OCI-LY1 (cell line): ENCODE results near the gene LATS2.
"Not testable (repeated sequence)": the region's sequence is repeated elsewhere in the genome, so short reads cannot be mapped to it uniquely, and the experiment has no call there.

Experiments
- H2AFZ ChIP-seq: fragments of 200-600 bp; sonication (generic), shearing (Covaris generic); 2 replicates; pipeline ENCODE4 v1.6.0; 2014; ENCODE audit warnings: antibody characterized with exemption, mild to moderate bottlenecking, low read length
- H3F3A ChIP-seq: fragments of 200-600 bp; sonication (generic), shearing (Covaris generic); 2 replicates; pipeline ENCODE4 v1.6.0; 2014; ENCODE audit warnings: mild to moderate bottlenecking, antibody characterized with exemption, low read length, moderate library complexity; ENCODE audit not compliant: insufficient read depth
- H3K27ac ChIP-seq: fragments of 200-600 bp; sonication (generic); 2 replicates; pipeline ENCODE4 v1.5.1; 2014; ENCODE audit warnings: low read length, mixed run types, mild to moderate bottlenecking, low read depth; ENCODE audit not compliant: poor library complexity, severe bottlenecking
- H3K27me3 ChIP-seq: fragments of 200-600 bp; sonication (generic); 2 replicates; pipeline ENCODE4 v1.6.0; 2014; ENCODE audit warnings: antibody characterized with exemption, mild to moderate bottlenecking, low read length, moderate library complexity; ENCODE audit not compliant: insufficient read depth
- H3K36me3 ChIP-seq: fragments of 200-600 bp; sonication (generic); 2 replicates; pipeline ENCODE4 v1.6.1; 2014; ENCODE audit warnings: mild to moderate bottlenecking, antibody characterized with exemption, low read length, moderate library complexity, mixed read lengths; ENCODE audit not compliant: insufficient read depth
- H3K4me1 ChIP-seq: fragments of 200-600 bp; sonication (generic); 2 replicates; pipeline ENCODE4 v1.5.1; 2014; ENCODE audit warnings: mild to moderate bottlenecking, low read length, moderate library complexity; ENCODE audit not compliant: insufficient read depth, severe bottlenecking
- H3K4me2 ChIP-seq: fragments of 200-600 bp; sonication (generic), shearing (Covaris generic); 2 replicates; pipeline ENCODE4 v1.6.1; 2014; ENCODE audit warnings: low read length
- H3K4me3 ChIP-seq: fragments of 200-600 bp; sonication (generic); 2 replicates; pipeline ENCODE4 v1.5.1; 2014; ENCODE audit warnings: low read length, low read depth, mild to moderate bottlenecking, mixed read lengths; ENCODE audit not compliant: poor library complexity, severe bottlenecking
- H3K79me2 ChIP-seq: fragments of 200-600 bp; shearing (Covaris generic); 2 replicates; pipeline ENCODE4 v1.6.1; 2016; ENCODE audit warnings: mixed run types, low read length, mixed read lengths; ENCODE audit not compliant: insufficient read depth
- H3K9ac ChIP-seq: fragments of 200-600 bp; sonication (generic), shearing (Covaris generic); 2 replicates; pipeline ENCODE4 v1.6.1; 2014; ENCODE audit warnings: mild to moderate bottlenecking, low read length, mixed read lengths
- H3K9me2 ChIP-seq: fragments of 200-600 bp; sonication (generic), shearing (Covaris generic); 2 replicates; pipeline ENCODE4 v1.6.1; 2014; ENCODE audit warnings: low read depth, mild to moderate bottlenecking, low read length, mixed read lengths
- H3K9me3 ChIP-seq: fragments of 200-600 bp; shearing (Covaris generic); 2 replicates; pipeline ENCODE4 v1.6.1; 2014; ENCODE audit warnings: low read length, mixed read lengths
- H4K20me1 ChIP-seq: fragments of 200-600 bp; sonication (generic), shearing (Covaris generic); 2 replicates; pipeline ENCODE4 v1.6.0; 2016; ENCODE audit warnings: mild to moderate bottlenecking, low read length; ENCODE audit not compliant: insufficient read depth
- EZH2 ChIP-seq: fragments of 200-600 bp; sonication (generic), shearing (Covaris generic); IDR thresholded peaks from 2 replicates; pipeline ENCODE4 v1.8.0; 2017; ENCODE audit warnings: borderline replicate concordance, mixed run types, mild to moderate bottlenecking, antibody characterized with exemption, low read length, moderate library complexity, mixed read lengths
- TF ChIP-seq, protein P1 (sequence below): fragments of 200-600 bp; sonication (generic), shearing (Covaris generic); IDR thresholded peaks from 2 replicates; pipeline ENCODE4 v1.5.1; 2017; ENCODE audit warnings: mild to moderate bottlenecking, antibody characterized with exemption, low read length, moderate library complexity, mixed read lengths

The LATS2 gene

DNA sequence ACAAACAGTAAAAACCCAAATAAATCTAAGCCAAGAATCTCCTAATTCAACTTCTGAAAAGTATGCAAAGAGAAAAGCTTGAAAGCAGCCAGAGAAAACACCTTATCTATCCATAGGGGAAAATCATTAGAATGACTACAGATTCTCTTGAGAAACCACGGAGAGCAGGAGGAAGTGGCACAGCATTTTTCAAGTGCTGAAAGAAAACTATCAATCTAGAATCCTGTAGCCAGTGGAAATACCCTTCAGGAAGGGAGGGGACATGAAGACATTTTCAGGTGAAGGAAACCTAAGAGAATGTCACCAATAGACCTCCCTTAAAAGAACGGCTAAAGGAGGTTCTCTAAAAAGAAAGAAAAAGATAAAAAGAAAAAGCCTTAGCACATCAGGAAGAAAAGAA lies 92.6 kb downstream of the LATS2 start:
- no peak overlapping the region for H3K4me2 ChIP-seq
- H3K9ac ChIP-seq = no peak overlapping the region
- TF ChIP-seq, protein P1, sequence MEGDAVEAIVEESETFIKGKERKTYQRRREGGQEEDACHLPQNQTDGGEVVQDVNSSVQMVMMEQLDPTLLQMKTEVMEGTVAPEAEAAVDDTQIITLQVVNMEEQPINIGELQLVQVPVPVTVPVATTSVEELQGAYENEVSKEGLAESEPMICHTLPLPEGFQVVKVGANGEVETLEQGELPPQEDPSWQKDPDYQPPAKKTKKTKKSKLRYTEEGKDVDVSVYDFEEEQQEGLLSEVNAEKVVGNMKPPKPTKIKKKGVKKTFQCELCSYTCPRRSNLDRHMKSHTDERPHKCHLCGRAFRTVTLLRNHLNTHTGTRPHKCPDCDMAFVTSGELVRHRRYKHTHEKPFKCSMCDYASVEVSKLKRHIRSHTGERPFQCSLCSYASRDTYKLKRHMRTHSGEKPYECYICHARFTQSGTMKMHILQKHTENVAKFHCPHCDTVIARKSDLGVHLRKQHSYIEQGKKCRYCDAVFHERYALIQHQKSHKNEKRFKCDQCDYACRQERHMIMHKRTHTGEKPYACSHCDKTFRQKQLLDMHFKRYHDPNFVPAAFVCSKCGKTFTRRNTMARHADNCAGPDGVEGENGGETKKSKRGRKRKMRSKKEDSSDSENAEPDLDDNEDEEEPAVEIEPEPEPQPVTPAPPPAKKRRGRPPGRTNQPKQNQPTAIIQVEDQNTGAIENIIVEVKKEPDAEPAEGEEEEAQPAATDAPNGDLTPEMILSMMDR = no peak
- no peak for TF ChIP-seq EZH2
- H3K4me3 ChIP-seq = no peak overlapping the region
- H4K20me1 ChIP-seq = no peaks in the 10 kb centered on the region
- no peak overlapping the region for H3K27ac ChIP-seq
- no peaks in the 10 kb centered on the region for H3K9me3 ChIP-seq
- H3K27me3 ChIP-seq = no peaks in the 10 kb centered on the region
- no peaks in the 10 kb centered on the region for H3K4me1 ChIP-seq
- no peaks in the 10 kb centered on the region for H3K36me3 ChIP-seq
- no peaks in the 10 kb centered on the region for H3F3A ChIP-seq
- no peaks in the 10 kb centered on the region for H3K79me2 ChIP-seq
- H2AFZ ChIP-seq = no peak overlapping the region
- H3K9me2 ChIP-seq = no peaks in the 10 kb centered on the region

DNA sequence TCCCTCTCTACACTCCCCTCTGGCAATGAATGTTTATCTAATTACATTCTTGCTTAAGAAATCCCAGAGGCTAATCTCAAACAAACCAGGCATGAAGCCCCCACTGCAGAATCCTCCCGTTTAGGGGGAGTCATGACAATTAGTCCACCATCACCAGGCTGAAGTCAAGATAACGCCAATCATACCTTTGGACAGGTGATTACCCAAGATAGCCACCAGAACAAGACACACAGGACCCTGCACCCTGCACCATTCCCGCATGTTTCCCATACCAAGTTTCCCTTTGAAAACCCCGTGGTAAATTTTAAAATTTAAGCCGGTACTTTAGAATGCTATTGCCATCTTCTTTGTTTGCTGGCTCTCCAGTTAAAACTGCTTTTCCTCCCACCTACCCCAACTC lies 94.0 kb downstream of the LATS2 start:
- H3K27me3 ChIP-seq = no peaks in the 10 kb centered on the region
- no peaks in the 10 kb centered on the region for H3K36me3 ChIP-seq
- H3F3A ChIP-seq = no peaks in the 10 kb centered on the region
- H3K27ac ChIP-seq = no peak overlapping the region
- H3K79me2 ChIP-seq = no peaks in the 10 kb centered on the region
- no peak overlapping the region for H2AFZ ChIP-seq
- H3K4me3 ChIP-seq = no peak overlapping the region
- H3K4me1 ChIP-seq = no peaks in the 10 kb centered on the region
- H3K4me2 ChIP-seq = no peak overlapping the region
- no peaks in the 10 kb centered on the region for H4K20me1 ChIP-seq
- H3K9me2 ChIP-seq = no peaks in the 10 kb centered on the region
- H3K9me3 ChIP-seq = no peaks in the 10 kb centered on the region
- TF ChIP-seq, protein P1 = no peak
- no peak for TF ChIP-seq EZH2
- no peak overlapping the region for H3K9ac ChIP-seq

DNA sequence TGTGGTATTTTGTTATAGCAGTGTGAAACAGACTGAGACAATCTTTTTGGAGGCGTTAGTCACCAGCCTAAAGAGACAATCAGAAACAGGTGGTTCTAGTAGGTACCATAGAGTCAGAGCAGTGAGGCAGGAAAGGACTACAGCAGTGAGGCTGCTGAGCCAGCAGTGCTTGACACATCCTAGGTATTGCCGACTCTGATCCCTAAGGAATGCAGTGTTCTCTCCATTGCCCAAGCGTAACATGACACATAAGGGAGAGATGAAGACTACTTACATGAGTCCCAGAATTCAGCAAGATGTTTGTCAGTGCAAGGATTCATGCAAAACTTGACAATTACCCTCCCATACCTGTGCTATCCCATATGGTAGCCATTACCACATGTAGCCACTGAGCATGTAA lies 96.5 kb downstream of the LATS2 start:
- no peaks in the 10 kb centered on the region for H4K20me1 ChIP-seq
- H3K9me2 ChIP-seq = no peaks in the 10 kb centered on the region
- TF ChIP-seq, protein P1 = no peak
- TF ChIP-seq EZH2 = no peak
- H3K36me3 ChIP-seq = no peaks in the 10 kb centered on the region
- no peaks in the 10 kb centered on the region for H3K4me1 ChIP-seq
- H3K27ac ChIP-seq = no peak overlapping the region
- no peak overlapping the region for H3K4me3 ChIP-seq
- H3K27me3 ChIP-seq = no peaks in the 10 kb centered on the region
- no peak overlapping the region for H2AFZ ChIP-seq
- H3K4me2 ChIP-seq = no peak overlapping the region
- H3K79me2 ChIP-seq = no peaks in the 10 kb centered on the region
- no peaks in the 10 kb centered on the region for H3K9me3 ChIP-seq
- H3K9ac ChIP-seq = no peak overlapping the region
- H3F3A ChIP-seq = no peaks in the 10 kb centered on the region

DNA sequence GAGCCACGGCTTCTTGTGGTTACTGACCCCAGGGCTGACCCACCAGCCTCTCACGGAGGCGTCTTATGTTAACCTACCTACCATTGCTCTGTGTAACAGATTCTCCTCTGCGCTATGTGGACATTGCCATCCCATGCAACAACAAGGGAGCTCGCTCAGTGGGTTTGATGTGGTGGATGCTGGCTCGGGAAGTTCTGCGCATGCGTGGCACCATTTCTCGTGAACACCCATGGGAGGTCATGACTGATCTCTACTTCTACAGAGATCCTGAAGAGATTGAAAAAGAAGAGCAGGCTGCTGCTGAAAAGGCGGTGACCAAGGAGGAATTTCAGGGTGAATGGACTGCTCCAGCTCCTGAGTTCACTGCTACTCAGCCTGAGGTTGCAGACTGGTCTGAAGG lies 99.7 kb downstream of the LATS2 start:
- H3F3A ChIP-seq, H3K36me3 ChIP-seq, H3K27ac ChIP-seq, H3K4me3 ChIP-seq, H3K9ac ChIP-seq, H3K4me1 ChIP-seq, H3K79me2 ChIP-seq, H3K27me3 ChIP-seq, H4K20me1 ChIP-seq, H3K9me2 ChIP-seq, H3K9me3 ChIP-seq, H2AFZ ChIP-seq, H3K4me2 ChIP-seq: not testable (repeated sequence)
